NCI-H146 (cell line): Measurements from ENCODE around the gene PSMG2.
"Not testable (repeated sequence)": the region's sequence is repeated elsewhere in the genome, so short reads cannot be mapped to it uniquely, and the experiment has no call there.

Source experiments
- DNase-seq: peaks from one replicate; lab custom pipeline; 2025; lab: John Stamatoyannopoulos, UW

The PSMG2 gene

GRCh38 chr18:12722731-12723130 lies 19.9 kb downstream of the PSMG2 start:
- DNase-seq, result no peak

GRCh38 chr18:12726331-12726730 lies 23.5 kb downstream of the PSMG2 start:
- DNase-seq, result no peak

- peak; percentile 62 for DNase-seq
Measured at GRCh38 chr18:12726774-12727550, 24.1 kb downstream of the PSMG2 start.

GRCh38 chr18:12737243-12737902 lies 34.5 kb downstream of the PSMG2 start:
- DNase-seq, result no peak

GRCh38 chr18:12741351-12741750 lies 38.5 kb downstream of the PSMG2 start:
- peak; percentile 89 for DNase-seq

- DNase-seq, result no peak
Measured at GRCh38 chr18:12742453-12742852, 39.6 kb downstream of the PSMG2 start.

GRCh38 chr18:12744103-12744502 lies 41.3 kb downstream of the PSMG2 start:
- peak; percentile 34 for DNase-seq

GRCh38 chr18:12745095-12745795 lies 42.4 kb downstream of the PSMG2 start:
- DNase-seq, result no peak

- DNase-seq, result no peak
Measured at GRCh38 chr18:12747530-12748315, 44.9 kb downstream of the PSMG2 start.

GRCh38 chr18:12748671-12749070 lies 45.8 kb downstream of the PSMG2 start:
- no peak for DNase-seq

GRCh38 chr18:12749121-12749520 lies 46.3 kb downstream of the PSMG2 start:
- no peak for DNase-seq

- DNase-seq, result no peak
Measured at GRCh38 chr18:12750076-12750714, 47.4 kb downstream of the PSMG2 start.

- DNase-seq, result no peak
Measured at GRCh38 chr18:12750715-12751502, 48.1 kb downstream of the PSMG2 start.

GRCh38 chr18:12751503-12751884 lies 48.7 kb downstream of the PSMG2 start:
- no peak for DNase-seq

GRCh38 chr18:12751891-12752290 lies 49.0 kb downstream of the PSMG2 start:
- DNase-seq, result no peak

- DNase-seq, result no peak
Measured at GRCh38 chr18:12754511-12754910, 51.7 kb downstream of the PSMG2 start.

GRCh38 chr18:12755606-12756005 lies 52.8 kb downstream of the PSMG2 start:
- DNase-seq, result not testable (repeated sequence)

GRCh38 chr18:12756619-12757239 lies 53.9 kb downstream of the PSMG2 start:
- not testable (repeated sequence) for DNase-seq

GRCh38 chr18:12758566-12758965 lies 55.7 kb downstream of the PSMG2 start:
- not testable (repeated sequence) for DNase-seq

- peak; percentile 89 for DNase-seq
Measured at GRCh38 chr18:12765126-12765525, 62.3 kb downstream of the PSMG2 start.
